ENCODE data around the gene INO80C.
"Not testable (repeated sequence)": the region's sequence is repeated elsewhere in the genome, so short reads cannot be mapped to it uniquely, and the experiment has no call there.

GRCh38 chr18:35489281-35489680, 8.5 kb downstream of the INO80C start:
- TF ChIP-seq CTCF (IDR thresholded peaks at IDR 0.05; ENCODE audit: low read length); EZH2 (optimal IDR thresholded peaks at IDR 0.05; ENCODE audit: low read depth, low read length): not testable (repeated sequence)
